ENCODE data around the gene HS6ST3. TPM values are rescaled to one million over a fixed set of nuclear protein-coding genes. Genes with fewer than 3 reads are reported as not detected.
"Not testable (repeated sequence)": the region's sequence is repeated elsewhere in the genome, so short reads cannot be mapped to it uniquely, and the experiment has no call there.

The HS6ST3 gene
- total RNA-seq, 1 experiment from 2014 or later = not detected

- DNase-seq (ENCODE audit: low spot score) = no peak
These were observed 638.6 kb downstream of the HS6ST3 start for GRCh38 chr13:96728463-96728862.

GRCh38 chr13:96730676-96731075 is 640.8 kb downstream of the HS6ST3 start:
- DNase-seq (ENCODE audit: low spot score) = no peak

GRCh38 chr13:96734499-96734898 is 644.6 kb downstream of the HS6ST3 start:
- no peak for DNase-seq (ENCODE audit: low spot score)

- DNase-seq (ENCODE audit: low spot score) = no peak
These were observed 651.9 kb downstream of the HS6ST3 start for GRCh38 chr13:96741779-96742178.

GRCh38 chr13:96743296-96744089 is 653.6 kb downstream of the HS6ST3 start:
- no peak for DNase-seq (ENCODE audit: low spot score)

- no peak for DNase-seq (ENCODE audit: low spot score)
These were observed 654.7 kb downstream of the HS6ST3 start for GRCh38 chr13:96744367-96745331.

GRCh38 chr13:96746886-96747285 is 657.0 kb downstream of the HS6ST3 start:
- DNase-seq (ENCODE audit: low spot score) = no peak

GRCh38 chr13:96749825-96750224 is 659.9 kb downstream of the HS6ST3 start:
- DNase-seq (ENCODE audit: low spot score) = no peak

- DNase-seq (ENCODE audit: low spot score) = no peak
These were observed 661.2 kb downstream of the HS6ST3 start for GRCh38 chr13:96751089-96751488.

GRCh38 chr13:96762876-96763275 is 673.0 kb downstream of the HS6ST3 start:
- DNase-seq (ENCODE audit: low spot score) = no peak

- DNase-seq (ENCODE audit: low spot score) = no peak
These were observed 676.4 kb downstream of the HS6ST3 start for GRCh38 chr13:96766306-96766705.

GRCh38 chr13:96768524-96768923 is 678.6 kb downstream of the HS6ST3 start:
- DNase-seq (ENCODE audit: low spot score) = no peak

- DNase-seq (ENCODE audit: low spot score) = no peak
These were observed 680.0 kb downstream of the HS6ST3 start for GRCh38 chr13:96769874-96770273.

- DNase-seq (ENCODE audit: low spot score) = no peak
These were observed 681.8 kb downstream of the HS6ST3 start for GRCh38 chr13:96771486-96772367.

GRCh38 chr13:96772426-96772825 is 682.5 kb downstream of the HS6ST3 start:
- no peak for DNase-seq (ENCODE audit: low spot score)

GRCh38 chr13:96778302-96778701 is 688.4 kb downstream of the HS6ST3 start:
- not testable (repeated sequence) for DNase-seq (ENCODE audit: low spot score)

GRCh38 chr13:96779691-96780090 is 689.8 kb downstream of the HS6ST3 start:
- DNase-seq (ENCODE audit: low spot score) = no peak

GRCh38 chr13:96780105-96780504 is 690.2 kb downstream of the HS6ST3 start:
- DNase-seq (ENCODE audit: low spot score) = no peak

GRCh38 chr13:96781141-96781540 is 691.2 kb downstream of the HS6ST3 start:
- DNase-seq (ENCODE audit: low spot score) = no peak

GRCh38 chr13:96782186-96782585 is 692.3 kb downstream of the HS6ST3 start:
- DNase-seq (ENCODE audit: low spot score) = no peak

- no peak for DNase-seq (ENCODE audit: low spot score)
These were observed 693.1 kb downstream of the HS6ST3 start for GRCh38 chr13:96783057-96783456.

GRCh38 chr13:96783511-96783910 is 693.6 kb downstream of the HS6ST3 start:
- no peak for DNase-seq (ENCODE audit: low spot score)

Measured in A172 (cell line).